B cell (primary cell): ENCODE data around the gene KRTAP4-5. TPM values are rescaled to one million over a fixed set of nuclear protein-coding genes. Genes with fewer than 3 reads are reported as not detected.
"Not testable (repeated sequence)": the region's sequence is repeated elsewhere in the genome, so short reads cannot be mapped to it uniquely, and the experiment has no call there.

Source experiments
- ATAC-seq: fragments of 200-7000 bp; cut with Tn5 transposase; one replicate; pipeline ENCODE4 v1.10.0; 2021; ENCODE audit warnings: low read depth, mild to moderate bottlenecking, moderate number of reproducible peaks, moderate library complexity
- CTCF ChIA-PET: fragments of 350-600 bp; sonication (Branson Sonifier 250); formaldehyde crosslinking; loops from one replicate; lab custom pipeline; 2021; ENCODE audit warnings: antibody characterized with exemption, inconsistent platforms; lab: Charles Lee
- POLR2A ChIA-PET: fragments of 350-600 bp; sonication (Branson Sonifier 250); formaldehyde crosslinking; loops from one replicate; lab custom pipeline; 2021; ENCODE audit warnings: antibody characterized with exemption; lab: Charles Lee
- DNase-seq: peaks from one replicate; pipeline ENCODE4 v3.0.0; 2013
- H2AFZ ChIP-seq: 2 replicates; pipeline ENCODE4 v1.6.1; 2012; ENCODE audit warnings: mild to moderate bottlenecking, low read depth, low read length; ENCODE audit not compliant: insufficient read depth, poor library complexity, severe bottlenecking
- H3K27ac ChIP-seq, 2 donors: 1 replicate in 1 of 2; 2 replicates in 1 of 2; pipeline ENCODE4 v1.5.1; 2012 to 2013; ENCODE audit warnings: low read length in 2 of 2, mild to moderate bottlenecking in 2 of 2, moderate library complexity in 1 of 2
- H3K27me3 ChIP-seq, 4 experiments: fragments of 200-600 bp in 1 of 4; sonication (generic) in 1 of 4; replicated peaks in 1 of 4; 1 replicate in 2 of 4; 2 replicates in 2 of 4; pipeline versions ENCODE4 v1.6.1 to v1.7.0; 2013 to 2016; ENCODE audit warnings: low read length in 3 of 4, mild to moderate bottlenecking in 2 of 4, mixed read lengths in 1 of 4, moderate library complexity in 1 of 4; ENCODE audit not compliant: insufficient read depth in 4 of 4, control insufficient read depth in 3 of 4; ENCODE audit errors: control extremely low read depth in 1 of 4
- H3K36me3 ChIP-seq, 2 experiments: replicated peaks in 1 of 2; 1 replicate in 1 of 2; 2 replicates in 1 of 2; pipeline versions ENCODE4 v1.6.1 to v1.7.1; 2013; ENCODE audit warnings: low read length in 1 of 2; ENCODE audit not compliant: insufficient read depth in 2 of 2, control insufficient read depth in 1 of 2; ENCODE audit errors: control extremely low read depth in 1 of 2, extremely low read depth in 1 of 2
- H3K4me1 ChIP-seq, 2 donors: fragments of 200-600 bp in 1 of 2; sonication (generic) in 1 of 2; 1 replicate in 1 of 2; 2 replicates in 1 of 2; pipeline versions ENCODE4 v1.5.1 to v1.6.1; 2013 to 2017; ENCODE audit warnings: low read length in 2 of 2; ENCODE audit not compliant: control insufficient read depth in 2 of 2, insufficient read depth in 2 of 2
- H3K4me2 ChIP-seq: replicated peaks from 2 replicates; pipeline ENCODE3; 2012; ENCODE audit warnings: mild to moderate bottlenecking, low read depth, low read length; ENCODE audit not compliant: poor library complexity, severe bottlenecking
- H3K4me3 ChIP-seq, 5 experiments: fragments of 200-600 bp in 1 of 5; sonication (generic) in 1 of 5; 1 replicate in 3 of 5; 2 replicates in 2 of 5; pipeline versions ENCODE4 v1.5.1 to v1.7.0; 2011 to 2016; ENCODE audit warnings: low read length in 4 of 5, mild to moderate bottlenecking in 4 of 5, low read depth in 2 of 5, control low read depth in 1 of 5, moderate library complexity in 1 of 5; ENCODE audit not compliant: insufficient read depth in 1 of 5; ENCODE audit errors: control extremely low read depth in 1 of 5, extremely low read depth in 1 of 5
- H3K79me2 ChIP-seq: fragments of 200-600 bp; sonication (generic); one replicate; pipeline ENCODE4 v1.6.0; 2016; ENCODE audit warnings: low read length; ENCODE audit not compliant: control insufficient read depth, insufficient read depth
- H3K9ac ChIP-seq: fragments of 200-600 bp; sonication (generic); 2 replicates; pipeline ENCODE4 v1.6.1; 2017; ENCODE audit warnings: mild to moderate bottlenecking, low read length, moderate library complexity
- H3K9me3 ChIP-seq, 3 donors: one replicate each; pipeline versions ENCODE4 v1.6.1 to v1.7.1; 2013; ENCODE audit warnings: low read length in 2 of 3; ENCODE audit not compliant: control insufficient read depth in 2 of 3, insufficient read depth in 1 of 3; ENCODE audit errors: control extremely low read depth in 1 of 3
- H4K20me1 ChIP-seq: 2 replicates; pipeline ENCODE4 v1.6.0; 2012; ENCODE audit warnings: mild to moderate bottlenecking, low read length; ENCODE audit not compliant: insufficient read depth, control insufficient read depth, poor library complexity, severe bottlenecking
- H3K27ac Mint-ChIP-seq: one replicate; pipeline ENCODE4 v1.8.0; 2021; ENCODE audit warnings: mixed read lengths
- H3K27me3 Mint-ChIP-seq: one replicate; pipeline ENCODE4 v1.8.0; 2021; ENCODE audit warnings: mixed read lengths
- H3K4me1 Mint-ChIP-seq: one replicate; pipeline ENCODE4 v1.8.0; 2021; ENCODE audit warnings: mixed read lengths
- H3K4me3 Mint-ChIP-seq: one replicate; pipeline ENCODE4 v1.8.0; 2021; ENCODE audit warnings: mixed read lengths
- H3K9me3 Mint-ChIP-seq: one replicate; pipeline ENCODE4 v1.8.0; 2022; ENCODE audit warnings: mixed read lengths; ENCODE audit not compliant: insufficient read depth
- EZH2 ChIP-seq: IDR thresholded peaks from 2 replicates; pipeline ENCODE4 v1.6.1; 2012; ENCODE audit warnings: borderline replicate concordance, low read depth, mild to moderate bottlenecking, moderate library complexity, low read length; ENCODE audit not compliant: insufficient read depth, poor library complexity, severe bottlenecking
- WGBS: methylation state at CpG from one replicate; pipeline ENCODE4 v1.1.5; 2013; ENCODE audit warnings: missing lambda C conversion rate; ENCODE audit not compliant: insufficient coverage; 5-methylcytosine and 5-hydroxymethylcytosine counted together
- intact Hi-C: fragments of 100-400 bp; cut with micrococcal nuclease; formaldehyde crosslinking; loops from one replicate; pipeline ENCODE4 v1.10.0; 2022
- polyA plus RNA-seq: library from polyadenylated mRNA; depleted of rRNA; stranded (reverse); fragments of >200 nt; gene quantifications from 2 replicates; pipeline ENCODE4 v1.2.3, GENCODE V29; 2012
- total RNA-seq, 2 donors: library from RNA; stranded (reverse); fragments of 120-200 nt in 1 of 2; gene quantifications; 1 replicate in 1 of 2; 2 replicates in 1 of 2; pipeline versions ENCODE4 v1.2.3 to v1.2.4, GENCODE V29; 2013 to 2022
- TF ChIP-seq, protein P1 (sequence below): fragments of 200-600 bp; IDR thresholded peaks from one replicate; pipeline ENCODE4 v1.8.0; 2022; ENCODE audit warnings: antibody characterized with exemption, mild to moderate bottlenecking

KRTAP4-5 gene
- total and polyA plus RNA-seq, 2 donors (not counting 1 experiment from before 2014, with no cell fraction given) = not detected

DNA sequence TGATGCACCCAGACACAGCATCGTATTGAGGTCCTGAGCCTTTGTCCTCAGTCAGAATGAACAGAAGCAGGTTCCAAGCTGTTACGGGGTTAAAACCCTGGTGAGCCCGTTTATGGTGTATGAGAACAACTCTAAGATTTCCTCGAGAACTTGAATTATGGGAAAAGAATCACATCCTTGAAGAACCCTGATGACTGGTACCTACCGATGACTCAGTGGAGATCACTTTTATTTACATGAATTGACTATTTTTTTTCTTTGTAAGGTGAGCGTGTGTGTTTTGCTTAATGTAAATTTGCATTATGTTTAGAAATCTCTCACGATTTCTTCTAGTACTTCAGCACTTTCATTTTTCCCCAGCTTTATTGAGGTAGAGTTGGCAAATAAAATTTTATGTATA lies 14.2 kb upstream of the KRTAP4-5 start:
- ChIA-PET POLR2A (no interaction called here), CTCF (no interaction called here)
- ATAC-seq = no peak
- H3K79me2 ChIP-seq = no peaks in the 10 kb centered on the region
- no peak overlapping the region for H3K27ac ChIP-seq
- no peak for DNase-seq
- H3K9ac ChIP-seq = no peak overlapping the region
- no peaks in the 10 kb centered on the region for H3K36me3 ChIP-seq
- H4K20me1 ChIP-seq = no peaks in the 10 kb centered on the region
- H3K9me3 ChIP-seq = peaks cover 0 to 6% (median 0%) of the 10 kb centered on the region in 3 donors
- H2AFZ ChIP-seq = no peak overlapping the region
- no peak overlapping the region for H3K4me2 ChIP-seq
- H3K27me3 ChIP-seq = no peaks in the 10 kb centered on the region
- no peaks in the 10 kb centered on the region for H3K4me1 Mint-ChIP-seq
- 95% methylated on average over 5 of the region's 7 CpGs for WGBS
- no peak overlapping the region for H3K4me3 Mint-ChIP-seq
- TF ChIP-seq EZH2 = no peak
- TF ChIP-seq, protein P1, sequence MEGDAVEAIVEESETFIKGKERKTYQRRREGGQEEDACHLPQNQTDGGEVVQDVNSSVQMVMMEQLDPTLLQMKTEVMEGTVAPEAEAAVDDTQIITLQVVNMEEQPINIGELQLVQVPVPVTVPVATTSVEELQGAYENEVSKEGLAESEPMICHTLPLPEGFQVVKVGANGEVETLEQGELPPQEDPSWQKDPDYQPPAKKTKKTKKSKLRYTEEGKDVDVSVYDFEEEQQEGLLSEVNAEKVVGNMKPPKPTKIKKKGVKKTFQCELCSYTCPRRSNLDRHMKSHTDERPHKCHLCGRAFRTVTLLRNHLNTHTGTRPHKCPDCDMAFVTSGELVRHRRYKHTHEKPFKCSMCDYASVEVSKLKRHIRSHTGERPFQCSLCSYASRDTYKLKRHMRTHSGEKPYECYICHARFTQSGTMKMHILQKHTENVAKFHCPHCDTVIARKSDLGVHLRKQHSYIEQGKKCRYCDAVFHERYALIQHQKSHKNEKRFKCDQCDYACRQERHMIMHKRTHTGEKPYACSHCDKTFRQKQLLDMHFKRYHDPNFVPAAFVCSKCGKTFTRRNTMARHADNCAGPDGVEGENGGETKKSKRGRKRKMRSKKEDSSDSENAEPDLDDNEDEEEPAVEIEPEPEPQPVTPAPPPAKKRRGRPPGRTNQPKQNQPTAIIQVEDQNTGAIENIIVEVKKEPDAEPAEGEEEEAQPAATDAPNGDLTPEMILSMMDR = no peak
- no peaks in the 10 kb centered on the region for H3K4me1 ChIP-seq
- intact Hi-C loops = no loop called here
- no peak overlapping the region for H3K27ac Mint-ChIP-seq
- H3K27me3 Mint-ChIP-seq = peaks cover 22% of the 10 kb centered on the region
- no peaks in the 10 kb centered on the region for H3K9me3 Mint-ChIP-seq
- H3K4me3 ChIP-seq = no peak overlapping the region

DNA sequence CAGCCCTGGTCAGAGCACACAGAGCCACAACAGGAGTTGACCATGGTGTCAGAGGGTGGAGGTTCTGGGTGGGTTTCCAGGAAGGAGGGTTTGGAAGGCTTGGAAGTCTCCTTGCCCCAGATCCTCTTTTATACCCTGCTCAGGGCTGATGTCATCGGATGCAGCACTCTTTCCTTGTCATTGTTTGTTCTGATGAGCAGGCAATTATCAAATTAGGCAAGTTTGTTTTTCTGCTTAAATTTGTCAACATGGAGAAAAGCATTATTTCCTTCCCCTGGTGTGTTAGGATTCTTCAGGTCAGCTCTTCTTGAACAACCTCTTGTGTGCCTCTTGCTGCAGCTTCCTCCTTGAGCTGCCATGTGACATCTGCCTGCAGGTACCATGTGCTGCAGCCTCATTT lies 11.0 kb upstream of the KRTAP4-5 start, which contains the start of gene KRTAP4-4:
Gene KRTAP4-4, minus strand, starts transcription at position 101 of the 400 bp plus-strand sequence. Its CDS starts 57 bp downstream, at position 44.
- Mint-ChIP-seq H3K27me3 (peaks cover 37% of the 10 kb centered on the region), H3K27ac (no peak within 1 kb of the TSS), H3K9me3 (no peaks in the 10 kb centered on the region), H3K4me1 (no peaks in the 10 kb centered on the region), H3K4me3 (no peak within 1 kb of the TSS)
- H3K27me3 ChIP-seq = peaks cover 0 to 8% (median 0%) of the 10 kb centered on the region in 4 experiments
- DNase-seq (no peak), ATAC-seq (no peak)
- H3K79me2 ChIP-seq = no peaks in the 10 kb centered on the region
- H2AFZ ChIP-seq = no peak within 1 kb of the TSS
- no peaks in the 10 kb centered on the region for H4K20me1 ChIP-seq
- H3K27ac ChIP-seq = no peak within 1 kb of the TSS
- H3K9ac ChIP-seq = no peak within 1 kb of the TSS
- H3K4me2 ChIP-seq = no peak within 1 kb of the TSS
- no CpG with 5 or more reads among the region's 1 CpG for WGBS
- no peaks in the 10 kb centered on the region for H3K4me1 ChIP-seq
- H3K36me3 ChIP-seq = no peaks in the 10 kb centered on the region
- CTCF ChIA-PET = no interaction called here
- no peak within 1 kb of the TSS for H3K4me3 ChIP-seq
- intact Hi-C loops = no loop called here
- POLR2A ChIA-PET = no interaction called here
- TF ChIP-seq, protein P1 = no peak
- H3K9me3 ChIP-seq = no peaks in the 10 kb centered on the region

DNA sequence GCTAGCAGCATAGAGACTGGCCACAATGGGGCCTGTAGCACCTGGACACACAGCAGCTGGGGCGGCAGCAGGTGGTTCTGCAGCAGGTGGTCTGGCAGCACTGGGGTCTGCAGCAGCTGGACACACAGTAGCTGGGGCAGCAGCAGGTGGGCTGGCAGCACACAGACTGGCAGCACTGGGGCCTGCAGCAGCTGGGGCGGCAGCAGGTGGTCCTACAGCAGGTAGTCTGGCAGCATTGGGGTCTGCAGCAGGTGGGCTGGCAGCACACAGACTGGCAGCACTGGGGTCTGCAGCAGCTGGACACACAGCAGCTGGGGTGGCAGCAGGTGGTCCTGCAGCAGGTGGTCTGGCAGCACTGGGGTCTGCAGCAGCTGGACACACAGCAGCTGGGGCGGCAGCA lies 10.6 kb upstream of the KRTAP4-5 start:
- H4K20me1 ChIP-seq, H3K4me1 ChIP-seq, H3K27ac Mint-ChIP-seq, H3K9ac ChIP-seq, H3K27ac ChIP-seq, H3K79me2 ChIP-seq, H3K9me3 Mint-ChIP-seq, H3K9me3 ChIP-seq, H3K36me3 ChIP-seq, H3K4me3 ChIP-seq, DNase-seq, ATAC-seq, CTCF ChIA-PET, H3K27me3 ChIP-seq, H3K4me3 Mint-ChIP-seq, H2AFZ ChIP-seq, H3K4me2 ChIP-seq, POLR2A ChIA-PET, H3K4me1 Mint-ChIP-seq, intact Hi-C loops: not testable (repeated sequence)
- WGBS = 98% methylated on average over 3 of the region's 3 CpGs
- peaks cover 37% of the 10 kb centered on the region for H3K27me3 Mint-ChIP-seq
